Neural cell (in vitro differentiated cells): ENCODE results near the gene PNLIPRP3. TPM values are rescaled to one million over a fixed set of nuclear protein-coding genes. Genes with fewer than 3 reads are reported as not detected.

Source experiments
- H2AFZ ChIP-seq: fragments of 200-600, 300-800 bp; sonication (generic), shearing (Covaris generic); 2 replicates; pipeline ENCODE4 v1.6.0; 2014; ENCODE audit warnings: low read depth, mild to moderate bottlenecking, antibody characterized with exemption, low read length, moderate library complexity
- H3F3A ChIP-seq: fragments of 200-600 bp; shearing (Covaris generic); 2 replicates; pipeline ENCODE4 v1.6.1; 2016; ENCODE audit warnings: mild to moderate bottlenecking, moderate library complexity, mixed read lengths, antibody characterized with exemption, low read length; ENCODE audit not compliant: insufficient read depth, poor library complexity, severe bottlenecking
- H3K27ac ChIP-seq: fragments of 200-600, 300-800 bp; sonication (generic), shearing (Covaris generic); 2 replicates; pipeline ENCODE4 v1.5.1; 2014; ENCODE audit warnings: mild to moderate bottlenecking, low read length, moderate library complexity
- H3K27me3 ChIP-seq: fragments of 300-800, 200-600 bp; sonication (generic), shearing (Covaris generic); 2 replicates; pipeline ENCODE4 v1.6.0; 2014; ENCODE audit warnings: mild to moderate bottlenecking, low read depth, low read length, moderate library complexity; ENCODE audit not compliant: insufficient read depth
- H3K36me3 ChIP-seq: fragments of 300-800, 200-600 bp; sonication (generic), shearing (Covaris generic); 2 replicates; pipeline ENCODE4 v1.5.1; 2014; ENCODE audit warnings: mild to moderate bottlenecking, antibody characterized with exemption, low read length, moderate library complexity; ENCODE audit not compliant: insufficient read depth
- H3K4me2 ChIP-seq: fragments of 300-800, 200-600 bp; sonication (generic), shearing (Covaris generic); 2 replicates; pipeline ENCODE4 v1.6.0; 2014; ENCODE audit warnings: mild to moderate bottlenecking, low read length
- H3K4me3 ChIP-seq: fragments of 300-800, 200-600 bp; sonication (generic), shearing (Covaris generic); 2 replicates; pipeline ENCODE4 v1.5.1; 2014; ENCODE audit warnings: mild to moderate bottlenecking, low read length, moderate library complexity
- H3K79me2 ChIP-seq: fragments of 200-600 bp; shearing (Covaris generic); replicated peaks from 2 replicates; pipeline ENCODE4 v1.6.0; 2014; ENCODE audit warnings: mild to moderate bottlenecking, low read length, moderate library complexity; ENCODE audit not compliant: insufficient read depth
- H3K9ac ChIP-seq: fragments of 300-800, 200-600 bp; sonication (generic), shearing (Covaris generic); 2 replicates; pipeline ENCODE4 v1.6.1; 2016; ENCODE audit warnings: mild to moderate bottlenecking, low read length, mixed read lengths
- H3K9me2 ChIP-seq: fragments of 200-600 bp; shearing (Covaris generic); 2 replicates; pipeline ENCODE4 v1.6.1; 2016; ENCODE audit warnings: mild to moderate bottlenecking, low read length, mixed read lengths; ENCODE audit not compliant: insufficient read depth
- H3K9me3 ChIP-seq: fragments of 200-600, 300-800 bp; sonication (generic), shearing (Covaris generic); 2 replicates; pipeline ENCODE4 v1.6.1; 2016; ENCODE audit warnings: mild to moderate bottlenecking, mixed run types, low read length, moderate library complexity, mixed read lengths
- H4K20me1 ChIP-seq: fragments of 200-600 bp; shearing (Covaris generic); 2 replicates; pipeline ENCODE4 v1.6.1; 2016; ENCODE audit warnings: mild to moderate bottlenecking, mixed run types; ENCODE audit not compliant: insufficient read depth
- EP300 ChIP-seq: fragments of 450-650 bp; conservative IDR thresholded peaks from 2 replicates; pipeline ENCODE4 v1.6.1; 2014; ENCODE audit warnings: antibody characterized with exemption, mild to moderate bottlenecking, moderate library complexity; ENCODE audit not compliant: poor library complexity, severe bottlenecking
- EZH2 ChIP-seq: fragments of 200-600, 300-800 bp; shearing (Covaris generic), sonication (generic); IDR thresholded peaks from 2 replicates; pipeline ENCODE4 v1.6.1; 2014; ENCODE audit warnings: antibody characterized with exemption, low read length, borderline replicate concordance, mild to moderate bottlenecking; ENCODE audit not compliant: insufficient read depth, poor library complexity, severe bottlenecking
- MXI1 ChIP-seq: fragments of 450-650 bp; conservative IDR thresholded peaks from 2 replicates; pipeline ENCODE4 v1.6.1; 2014; ENCODE audit warnings: antibody characterized with exemption, mild to moderate bottlenecking; ENCODE audit not compliant: poor library complexity, severe bottlenecking
- POLR2AphosphoS5 ChIP-seq: IDR thresholded peaks from 2 replicates; pipeline ENCODE4 v1.6.1; 2012
- RAD21 ChIP-seq: fragments of 450-650 bp; conservative IDR thresholded peaks from 2 replicates; pipeline ENCODE4 v1.6.1; 2014; ENCODE audit warnings: antibody characterized with exemption, mild to moderate bottlenecking, moderate library complexity
- SMC3 ChIP-seq: fragments of 450-650 bp; conservative IDR thresholded peaks from 2 replicates; pipeline ENCODE4 v1.6.1; 2014; ENCODE audit warnings: antibody characterized with exemption, mild to moderate bottlenecking, moderate library complexity; ENCODE audit not compliant: poor library complexity
- TAF1 ChIP-seq: IDR thresholded peaks from 2 replicates; pipeline ENCODE4 v1.6.1; 2012; ENCODE audit warnings: low read depth
- polyA plus RNA-seq: library from polyadenylated mRNA; depleted of rRNA; stranded (reverse); fragments of >200 nt; gene quantifications from 2 replicates; pipeline ENCODE4 v1.2.3, GENCODE V29; 2014
- TF ChIP-seq, protein P1 (sequence below): fragments of 450-650 bp; IDR thresholded peaks from 2 replicates; pipeline ENCODE4 v1.5.1; 2014; ENCODE audit warnings: antibody characterized with exemption, mild to moderate bottlenecking, moderate library complexity; ENCODE audit not compliant: poor library complexity, severe bottlenecking
- TF ChIP-seq, protein P2 (sequence below): IDR thresholded peaks from 2 replicates; pipeline ENCODE4 v1.6.1; 2012; ENCODE audit warnings: borderline replicate concordance

PNLIPRP3 gene
- polyA plus RNA-seq, 1 donor from 2014 or later = not detected

DNA sequence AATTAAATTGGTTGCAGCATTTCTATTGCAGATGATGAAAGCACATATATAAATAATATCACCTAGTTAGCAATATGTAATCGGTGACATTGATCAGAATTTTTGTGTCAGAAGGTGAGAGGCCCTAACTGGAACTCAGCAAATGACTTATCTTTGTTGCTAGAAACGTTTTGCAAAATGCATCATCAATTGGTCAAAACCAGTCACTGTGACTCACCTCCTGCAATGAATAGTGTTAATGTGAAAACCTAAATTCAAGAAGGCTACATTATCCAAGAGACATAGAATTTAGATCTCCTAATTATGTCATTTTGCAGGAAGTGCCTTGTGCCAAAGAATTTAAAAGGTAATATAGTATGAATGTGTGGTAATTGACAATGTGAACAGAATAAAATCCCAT is 9.8 kb upstream of the PNLIPRP3 start:
- Histone ChIP-seq H3K4me2 (no peak overlapping the region), H3K36me3 (no peaks in the 10 kb centered on the region), H3K79me2 (no peaks in the 10 kb centered on the region), H4K20me1 (no peaks in the 10 kb centered on the region), H3K27ac (no peak overlapping the region), H3K9ac (no peak overlapping the region), H3F3A (no peaks in the 10 kb centered on the region), H3K27me3 (no peaks in the 10 kb centered on the region), H3K9me3 (no peaks in the 10 kb centered on the region), H2AFZ (no peak overlapping the region), H3K9me2 (no peaks in the 10 kb centered on the region), H3K4me3 (no peak overlapping the region)
- TF ChIP-seq SMC3 = no peak

DNA sequence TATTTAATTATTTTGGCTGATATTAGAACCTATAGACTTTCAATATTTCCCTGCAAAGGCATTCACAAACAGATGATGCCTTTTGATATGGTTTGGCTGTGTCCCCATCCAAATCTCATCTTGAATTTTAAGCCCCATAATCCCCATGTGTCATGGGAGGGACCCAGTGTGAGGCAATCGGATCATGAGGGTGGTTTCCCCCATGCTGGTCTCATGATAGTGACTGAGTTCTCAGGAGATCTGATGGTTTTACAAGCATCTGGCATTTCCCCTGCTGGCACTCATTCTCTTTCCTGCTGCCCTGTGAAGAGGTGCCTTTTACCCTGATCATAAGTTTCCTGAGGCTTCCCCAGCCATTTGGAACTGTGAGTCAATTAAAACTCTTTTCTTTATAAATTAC is 9.3 kb upstream of the PNLIPRP3 start:
- no peak overlapping the region for H3K4me2 ChIP-seq
- H3K36me3 ChIP-seq = no peaks in the 10 kb centered on the region
- TF ChIP-seq EP300 (no peak), TAF1 (no peak), EZH2 (no peak), RAD21 (no peak), POLR2AphosphoS5 (no peak), SMC3 (no peak), MXI1 (no peak)
- TF ChIP-seq, protein P1, sequence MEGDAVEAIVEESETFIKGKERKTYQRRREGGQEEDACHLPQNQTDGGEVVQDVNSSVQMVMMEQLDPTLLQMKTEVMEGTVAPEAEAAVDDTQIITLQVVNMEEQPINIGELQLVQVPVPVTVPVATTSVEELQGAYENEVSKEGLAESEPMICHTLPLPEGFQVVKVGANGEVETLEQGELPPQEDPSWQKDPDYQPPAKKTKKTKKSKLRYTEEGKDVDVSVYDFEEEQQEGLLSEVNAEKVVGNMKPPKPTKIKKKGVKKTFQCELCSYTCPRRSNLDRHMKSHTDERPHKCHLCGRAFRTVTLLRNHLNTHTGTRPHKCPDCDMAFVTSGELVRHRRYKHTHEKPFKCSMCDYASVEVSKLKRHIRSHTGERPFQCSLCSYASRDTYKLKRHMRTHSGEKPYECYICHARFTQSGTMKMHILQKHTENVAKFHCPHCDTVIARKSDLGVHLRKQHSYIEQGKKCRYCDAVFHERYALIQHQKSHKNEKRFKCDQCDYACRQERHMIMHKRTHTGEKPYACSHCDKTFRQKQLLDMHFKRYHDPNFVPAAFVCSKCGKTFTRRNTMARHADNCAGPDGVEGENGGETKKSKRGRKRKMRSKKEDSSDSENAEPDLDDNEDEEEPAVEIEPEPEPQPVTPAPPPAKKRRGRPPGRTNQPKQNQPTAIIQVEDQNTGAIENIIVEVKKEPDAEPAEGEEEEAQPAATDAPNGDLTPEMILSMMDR = no peak
- TF ChIP-seq, protein P2, sequence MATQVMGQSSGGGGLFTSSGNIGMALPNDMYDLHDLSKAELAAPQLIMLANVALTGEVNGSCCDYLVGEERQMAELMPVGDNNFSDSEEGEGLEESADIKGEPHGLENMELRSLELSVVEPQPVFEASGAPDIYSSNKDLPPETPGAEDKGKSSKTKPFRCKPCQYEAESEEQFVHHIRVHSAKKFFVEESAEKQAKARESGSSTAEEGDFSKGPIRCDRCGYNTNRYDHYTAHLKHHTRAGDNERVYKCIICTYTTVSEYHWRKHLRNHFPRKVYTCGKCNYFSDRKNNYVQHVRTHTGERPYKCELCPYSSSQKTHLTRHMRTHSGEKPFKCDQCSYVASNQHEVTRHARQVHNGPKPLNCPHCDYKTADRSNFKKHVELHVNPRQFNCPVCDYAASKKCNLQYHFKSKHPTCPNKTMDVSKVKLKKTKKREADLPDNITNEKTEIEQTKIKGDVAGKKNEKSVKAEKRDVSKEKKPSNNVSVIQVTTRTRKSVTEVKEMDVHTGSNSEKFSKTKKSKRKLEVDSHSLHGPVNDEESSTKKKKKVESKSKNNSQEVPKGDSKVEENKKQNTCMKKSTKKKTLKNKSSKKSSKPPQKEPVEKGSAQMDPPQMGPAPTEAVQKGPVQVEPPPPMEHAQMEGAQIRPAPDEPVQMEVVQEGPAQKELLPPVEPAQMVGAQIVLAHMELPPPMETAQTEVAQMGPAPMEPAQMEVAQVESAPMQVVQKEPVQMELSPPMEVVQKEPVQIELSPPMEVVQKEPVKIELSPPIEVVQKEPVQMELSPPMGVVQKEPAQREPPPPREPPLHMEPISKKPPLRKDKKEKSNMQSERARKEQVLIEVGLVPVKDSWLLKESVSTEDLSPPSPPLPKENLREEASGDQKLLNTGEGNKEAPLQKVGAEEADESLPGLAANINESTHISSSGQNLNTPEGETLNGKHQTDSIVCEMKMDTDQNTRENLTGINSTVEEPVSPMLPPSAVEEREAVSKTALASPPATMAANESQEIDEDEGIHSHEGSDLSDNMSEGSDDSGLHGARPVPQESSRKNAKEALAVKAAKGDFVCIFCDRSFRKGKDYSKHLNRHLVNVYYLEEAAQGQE = no peak
- no peaks in the 10 kb centered on the region for H3K9me3 ChIP-seq
- H3K27me3 ChIP-seq = no peaks in the 10 kb centered on the region
- H2AFZ ChIP-seq = no peak overlapping the region
- no peak overlapping the region for H3K9ac ChIP-seq
- H3K9me2 ChIP-seq = no peaks in the 10 kb centered on the region
- H4K20me1 ChIP-seq = no peaks in the 10 kb centered on the region
- H3K79me2 ChIP-seq = no peaks in the 10 kb centered on the region
- H3F3A ChIP-seq = no peaks in the 10 kb centered on the region
- no peak overlapping the region for H3K27ac ChIP-seq
- no peak overlapping the region for H3K4me3 ChIP-seq

DNA sequence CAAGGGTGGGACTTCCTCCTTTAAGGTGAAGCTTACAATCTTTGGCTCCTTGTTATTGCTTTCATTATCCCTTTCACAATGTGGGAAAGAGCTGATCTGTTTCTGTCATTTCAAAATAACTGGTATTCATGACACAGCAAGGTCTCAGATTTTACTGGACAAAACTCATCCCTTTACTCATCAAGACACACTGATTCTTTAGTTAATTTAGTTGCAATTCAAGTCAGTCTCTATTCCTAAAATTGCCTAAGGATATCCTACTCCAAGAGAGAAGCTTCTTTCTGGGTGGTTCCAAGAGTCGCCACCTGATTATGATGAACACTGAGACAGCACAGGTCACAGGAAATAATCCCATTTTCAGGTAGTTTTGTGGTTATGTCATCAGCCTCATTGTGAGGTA is 5.8 kb upstream of the PNLIPRP3 start:
- no peaks in the 10 kb centered on the region for H3F3A ChIP-seq
- no peaks in the 10 kb centered on the region for H3K9me2 ChIP-seq
- no peak overlapping the region for H3K4me2 ChIP-seq
- H3K36me3 ChIP-seq = no peaks in the 10 kb centered on the region
- no peaks in the 10 kb centered on the region for H4K20me1 ChIP-seq
- TF ChIP-seq POLR2AphosphoS5 (no peak), EZH2 (no peak), MXI1 (no peak), TAF1 (no peak), RAD21 (no peak), SMC3 (no peak), EP300 (no peak)
- TF ChIP-seq, protein P2 = no peak
- TF ChIP-seq, protein P1 = no peak
- H3K27ac ChIP-seq = no peak overlapping the region
- no peaks in the 10 kb centered on the region for H3K9me3 ChIP-seq
- no peaks in the 10 kb centered on the region for H3K27me3 ChIP-seq
- no peak overlapping the region for H3K4me3 ChIP-seq
- H3K79me2 ChIP-seq = no peaks in the 10 kb centered on the region
- H3K9ac ChIP-seq = no peak overlapping the region
- H2AFZ ChIP-seq = no peak overlapping the region
